Ectodermal cell (in vitro differentiated cells): Measurements from ENCODE around the gene DAP.

Experiments
- H3K27ac ChIP-seq: 2 replicates; pipeline ENCODE4 v1.7.0; 2013; ENCODE audit warnings: mild to moderate bottlenecking, low read depth, low read length; ENCODE audit not compliant: insufficient read depth, poor library complexity, severe bottlenecking
- H3K27me3 ChIP-seq: 2 replicates; pipeline ENCODE4 v1.7.0; 2013; ENCODE audit warnings: mild to moderate bottlenecking, low read length; ENCODE audit not compliant: insufficient read depth, control insufficient read depth, poor library complexity, severe bottlenecking
- H3K36me3 ChIP-seq: one replicate; pipeline ENCODE4 v1.7.0; 2013; ENCODE audit warnings: low read length; ENCODE audit not compliant: control insufficient read depth, insufficient read depth
- H3K4me1 ChIP-seq: one replicate; pipeline ENCODE4 v1.7.0; 2013; ENCODE audit warnings: low read length; ENCODE audit not compliant: control insufficient read depth, insufficient read depth
- H3K4me3 ChIP-seq: 2 replicates; pipeline ENCODE4 v1.7.0; 2013; ENCODE audit warnings: low read depth, low read length, control low read depth; ENCODE audit not compliant: insufficient read depth
- H3K9me3 ChIP-seq: 2 replicates; pipeline ENCODE4 v1.7.0; 2013; ENCODE audit warnings: mild to moderate bottlenecking, low read length, moderate library complexity; ENCODE audit not compliant: control insufficient read depth
- WGBS, 2 experiments: methylation state at CpG; one replicate each; pipeline ENCODE4 v1.1.7; 2013; ENCODE audit warnings: missing lambda C conversion rate in 2 of 2; 5-methylcytosine and 5-hydroxymethylcytosine counted together

The DAP gene

GRCh38 chr5:10712574-10713366 lies 48.3 kb downstream of the DAP start:
- Histone ChIP-seq H3K4me1 (peaks cover 12% of the 10 kb centered on the region), H3K4me3 (no peak overlapping the region), H3K36me3 (no peaks in the 10 kb centered on the region), H3K9me3 (no peaks in the 10 kb centered on the region), H3K27ac (no peak overlapping the region), H3K27me3 (no peaks in the 10 kb centered on the region)
- 89 to 96% methylated on average over 8 of the region's 8 CpGs for WGBS, 2 experiments

GRCh38 chr5:10711562-10711961 lies 49.5 kb downstream of the DAP start:
- Histone ChIP-seq H3K4me1 (peaks cover 12% of the 10 kb centered on the region), H3K36me3 (no peaks in the 10 kb centered on the region), H3K4me3 (no peak overlapping the region), H3K27me3 (no peaks in the 10 kb centered on the region), H3K9me3 (no peaks in the 10 kb centered on the region), H3K27ac (no peak overlapping the region)
- WGBS, 2 experiments: 94 to 95% methylated on average over 6 of the region's 6 CpGs

- Histone ChIP-seq H3K36me3 (no peaks in the 10 kb centered on the region), H3K4me1 (peaks cover 12% of the 10 kb centered on the region), H3K27me3 (no peaks in the 10 kb centered on the region), H3K4me3 (no peak overlapping the region), H3K9me3 (no peaks in the 10 kb centered on the region), H3K27ac (no peak overlapping the region)
- WGBS, 2 experiments: 93 to 95% methylated on average over 10 of the region's 10 CpGs
Measured at GRCh38 chr5:10710513-10711128, 50.4 kb downstream of the DAP start.

- H3K4me1 ChIP-seq: peaks cover 12% of the 10 kb centered on the region
- 83 to 88% methylated on average over 8 of the region's 8 CpGs for WGBS, 2 experiments
- H3K27me3 ChIP-seq: no peaks in the 10 kb centered on the region
- no peak overlapping the region for H3K27ac ChIP-seq
- no peaks in the 10 kb centered on the region for H3K36me3 ChIP-seq
- H3K9me3 ChIP-seq: no peaks in the 10 kb centered on the region
- H3K4me3 ChIP-seq: no peak overlapping the region
Measured at GRCh38 chr5:10709933-10710332, 51.1 kb downstream of the DAP start.

GRCh38 chr5:10709409-10709808 lies 51.6 kb downstream of the DAP start:
- Histone ChIP-seq H3K36me3 (no peaks in the 10 kb centered on the region), H3K4me1 (peaks cover 12% of the 10 kb centered on the region), H3K27ac (no peak overlapping the region), H3K27me3 (no peaks in the 10 kb centered on the region), H3K4me3 (no peak overlapping the region), H3K9me3 (no peaks in the 10 kb centered on the region)
- WGBS, 2 experiments: 90 to 91% methylated on average over 4 of the region's 4 CpGs

GRCh38 chr5:10708189-10708944 lies 52.7 kb downstream of the DAP start:
- no peak overlapping the region for H3K4me3 ChIP-seq
- H3K27me3 ChIP-seq: no peaks in the 10 kb centered on the region
- H3K9me3 ChIP-seq: no peaks in the 10 kb centered on the region
- H3K4me1 ChIP-seq: peaks cover 12% of the 10 kb centered on the region
- no peak overlapping the region for H3K27ac ChIP-seq
- H3K36me3 ChIP-seq: no peaks in the 10 kb centered on the region
- 93 to 96% methylated on average over 9 to 10 of the region's 10 CpGs for WGBS, 2 experiments

GRCh38 chr5:10707198-10708142 lies 53.6 kb downstream of the DAP start:
- no peak overlapping the region for H3K27ac ChIP-seq
- WGBS, 2 experiments: 96% methylated on average over 12 to 13 of the region's 13 CpGs
- H3K36me3 ChIP-seq: no peaks in the 10 kb centered on the region
- no peaks in the 10 kb centered on the region for H3K9me3 ChIP-seq
- no peak overlapping the region for H3K4me3 ChIP-seq
- H3K27me3 ChIP-seq: no peaks in the 10 kb centered on the region
- H3K4me1 ChIP-seq: peaks cover 12% of the 10 kb centered on the region

- Histone ChIP-seq H3K4me3 (no peak overlapping the region), H3K4me1 (peaks cover 12% of the 10 kb centered on the region), H3K27ac (no peak overlapping the region), H3K36me3 (no peaks in the 10 kb centered on the region), H3K9me3 (no peaks in the 10 kb centered on the region), H3K27me3 (no peaks in the 10 kb centered on the region)
- WGBS, 2 experiments: 92 to 95% methylated on average over 4 of the region's 4 CpGs
Measured at GRCh38 chr5:10706326-10706725, 54.7 kb downstream of the DAP start.

- WGBS, 2 experiments: 92 to 98% methylated on average over 2 of the region's 2 CpGs
Measured at GRCh38 chr5:10705747-10706146, 55.3 kb downstream of the DAP start.

More at GRCh38 chr5:10705747-10706146, 55.3 kb downstream of the DAP start:
- H3K4me3 ChIP-seq: no peak overlapping the region
- H3K9me3 ChIP-seq: no peaks in the 10 kb centered on the region
- no peak overlapping the region for H3K27ac ChIP-seq
- H3K36me3 ChIP-seq: no peaks in the 10 kb centered on the region
- peaks cover 12% of the 10 kb centered on the region for H3K4me1 ChIP-seq
- H3K27me3 ChIP-seq: no peaks in the 10 kb centered on the region
